Tongue (tissue), 2 donors: ENCODE data around the gene PRKAR1B. TPM values are rescaled to one million over a fixed set of nuclear protein-coding genes. Genes with fewer than 3 reads are reported as not detected.
"Not testable (repeated sequence)": the region's sequence is repeated elsewhere in the genome, so short reads cannot be mapped to it uniquely, and the experiment has no call there.

Experiments
- DNase-seq: peaks from one replicate; pipeline ENCODE4 v3.0.0-alpha.2; 2015
- total RNA-seq: library from RNA; depleted of rRNA; stranded (reverse); fragments of >200 nt; gene quantifications from one replicate; pipeline ENCODE4 v1.2.3, GENCODE V29; 2014

Gene PRKAR1B
- total RNA-seq, 1 donor from 2014 or later, result 28.4 TPM

- no peak for DNase-seq
Measured at GRCh38 chr7:756928-757560, 30.0 kb upstream of the PRKAR1B start.

- no peak for DNase-seq
Measured at GRCh38 chr7:756231-756927, 29.3 kb upstream of the PRKAR1B start.

GRCh38 chr7:755413-755805, 28.3 kb upstream of the PRKAR1B start:
- no peak for DNase-seq

GRCh38 chr7:754531-755412, 27.7 kb upstream of the PRKAR1B start:
- DNase-seq, result no peak

DNA sequence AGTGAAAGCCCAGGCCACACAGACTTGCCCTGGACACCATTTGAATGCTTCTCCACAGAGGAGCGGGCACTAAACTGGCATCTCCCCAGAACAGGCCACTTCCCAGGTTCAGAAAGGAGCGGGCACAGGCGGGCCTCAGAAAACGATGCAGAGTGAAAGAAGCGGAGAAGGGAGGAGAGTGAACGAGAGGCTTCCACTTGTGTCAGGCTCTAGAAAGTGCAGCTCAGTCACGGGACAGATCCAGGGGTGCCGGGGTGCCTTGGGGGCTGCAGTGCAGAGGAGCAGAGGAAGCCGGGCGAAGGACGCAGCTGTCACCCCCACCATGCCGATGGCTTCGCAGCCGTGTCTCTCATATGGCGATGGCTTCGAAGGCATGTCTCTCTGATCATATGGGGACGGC, 26.1 kb upstream of the PRKAR1B start:
- DNase-seq, result no peak

GRCh38 chr7:752256-752655, 25.2 kb upstream of the PRKAR1B start:
- DNase-seq, result not testable (repeated sequence)

- no peak for DNase-seq
Measured at GRCh38 chr7:751826-752225, 24.7 kb upstream of the PRKAR1B start.

GRCh38 chr7:750111-750905, 23.2 kb upstream of the PRKAR1B start:
- DNase-seq, result no peak

DNA sequence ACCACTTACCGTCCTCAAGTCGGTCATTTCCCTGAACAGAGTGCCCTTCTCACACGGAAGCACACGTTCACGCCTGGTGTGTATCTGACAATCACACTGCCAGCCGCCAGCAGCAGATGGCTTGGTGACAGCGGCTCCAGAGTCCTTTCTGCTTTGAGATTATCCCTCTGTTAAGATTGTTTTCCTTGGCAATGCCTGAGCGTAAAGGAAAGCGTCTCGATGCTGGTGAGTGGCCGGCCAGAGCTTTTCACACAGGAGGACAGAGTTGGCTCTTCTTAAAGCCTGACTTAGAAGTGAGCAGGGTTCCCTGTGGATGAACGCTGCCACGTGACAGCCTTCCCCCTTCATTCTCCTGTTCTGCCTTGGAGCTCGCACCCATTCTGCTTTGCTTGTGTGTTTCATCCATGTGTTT, 22.1 kb upstream of the PRKAR1B start:
- DNase-seq, result peak; percentile 78

DNA sequence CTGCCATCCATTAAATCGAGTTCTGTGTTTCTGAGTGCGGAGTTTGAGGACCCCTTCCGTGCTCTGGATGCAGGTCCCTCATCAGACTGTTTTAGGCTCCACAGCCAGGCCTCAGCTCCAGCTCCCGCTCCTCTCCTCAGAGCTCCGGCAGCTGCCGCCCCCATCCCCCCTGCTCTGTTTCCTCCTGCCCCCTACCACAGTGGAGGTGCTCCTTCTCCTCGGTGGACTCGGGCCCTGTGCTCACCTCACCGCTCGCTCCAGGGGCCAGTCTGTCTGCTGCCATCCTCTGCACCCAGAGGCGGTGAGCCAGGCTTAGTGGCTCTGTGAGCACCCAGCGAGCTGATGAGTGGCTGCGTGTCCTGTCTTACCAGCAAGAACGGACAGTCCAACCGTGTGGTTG, 21.4 kb upstream of the PRKAR1B start:
- no peak for DNase-seq

- DNase-seq, result no peak
Measured at GRCh38 chr7:747186-747585, 20.1 kb upstream of the PRKAR1B start.

- DNase-seq, result no peak
Measured at GRCh38 chr7:746155-747061, 19.3 kb upstream of the PRKAR1B start.

- no peak for DNase-seq
Measured at GRCh38 chr7:745431-746154, 18.5 kb upstream of the PRKAR1B start.

GRCh38 chr7:744854-745430, 17.9 kb upstream of the PRKAR1B start:
- DNase-seq, result no peak

DNA sequence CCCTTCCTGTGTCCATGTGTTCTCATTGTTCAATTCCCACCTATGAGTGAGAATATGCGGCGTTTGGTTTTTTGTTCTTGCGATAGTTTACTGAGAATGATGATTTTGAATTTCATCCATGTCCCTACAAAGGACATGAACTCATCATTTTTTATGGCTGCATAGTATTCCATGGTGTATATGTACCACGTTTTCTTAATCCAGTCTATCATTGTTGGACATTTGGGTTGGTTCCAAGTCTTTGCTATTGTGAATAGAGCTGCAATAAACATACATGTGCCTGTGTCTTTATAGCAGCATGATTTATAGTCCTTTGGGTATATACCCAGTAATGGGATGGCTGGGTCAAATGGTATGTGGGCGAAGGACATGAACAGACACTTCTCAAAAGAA, 17.0 kb upstream of the PRKAR1B start:
- DNase-seq, result not testable (repeated sequence)

DNA sequence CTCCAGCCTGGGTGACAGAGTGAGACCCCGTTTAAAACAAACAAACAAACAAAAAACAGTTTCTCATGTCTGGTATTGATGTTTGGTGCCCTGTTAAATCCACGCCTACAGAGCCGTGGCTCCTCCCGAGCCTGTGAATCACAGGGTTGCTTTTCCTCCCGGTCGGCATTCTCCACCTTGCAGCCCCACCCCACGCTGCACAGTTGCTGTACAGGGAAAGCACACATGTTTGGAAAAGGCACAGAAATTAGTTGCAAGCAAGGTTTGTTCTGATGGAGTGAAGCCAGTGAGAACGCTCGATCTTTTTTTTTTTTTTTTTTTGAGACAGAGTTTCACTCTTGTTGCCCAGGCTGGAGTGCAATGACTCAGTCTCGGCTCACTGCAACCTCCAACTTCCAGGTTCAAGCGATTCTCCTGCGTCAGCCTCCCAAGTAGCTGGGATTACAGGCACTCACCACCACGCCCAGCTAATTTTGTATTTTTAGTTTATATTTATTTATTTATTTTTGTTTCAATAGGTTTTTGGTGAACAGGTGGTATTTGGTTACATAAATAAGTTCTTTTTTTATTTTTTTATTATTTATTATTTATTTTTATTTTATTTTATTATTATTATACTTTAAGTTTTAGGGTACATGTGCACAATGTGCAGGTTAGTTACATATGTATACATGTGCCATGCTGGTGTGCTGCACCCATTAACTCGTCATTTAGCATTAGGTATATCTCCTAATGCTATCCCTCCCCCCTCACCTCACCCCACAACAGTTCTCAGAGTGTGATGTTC, 16.5 kb upstream of the PRKAR1B start:
- not testable (repeated sequence) for DNase-seq

DNA sequence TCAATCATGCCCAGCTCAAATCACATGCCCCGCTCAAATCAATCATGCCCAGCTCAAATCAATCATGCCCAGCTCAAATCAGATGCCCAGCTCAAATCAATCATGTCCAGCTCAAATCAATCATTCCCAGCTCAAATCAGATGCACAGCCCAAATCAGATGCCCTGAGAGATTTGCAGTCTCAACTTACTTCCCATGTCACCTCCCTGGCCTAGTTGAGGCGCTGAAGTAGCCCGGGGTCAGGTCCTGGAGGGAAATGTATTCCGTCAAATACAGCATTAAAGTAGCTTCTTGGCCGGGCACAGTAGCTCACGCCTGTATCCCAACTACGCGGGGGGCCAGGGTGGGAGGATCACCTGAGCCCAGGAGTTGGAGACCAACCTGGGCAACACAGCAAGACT, 15.7 kb upstream of the PRKAR1B start:
- DNase-seq, result no peak

DNA sequence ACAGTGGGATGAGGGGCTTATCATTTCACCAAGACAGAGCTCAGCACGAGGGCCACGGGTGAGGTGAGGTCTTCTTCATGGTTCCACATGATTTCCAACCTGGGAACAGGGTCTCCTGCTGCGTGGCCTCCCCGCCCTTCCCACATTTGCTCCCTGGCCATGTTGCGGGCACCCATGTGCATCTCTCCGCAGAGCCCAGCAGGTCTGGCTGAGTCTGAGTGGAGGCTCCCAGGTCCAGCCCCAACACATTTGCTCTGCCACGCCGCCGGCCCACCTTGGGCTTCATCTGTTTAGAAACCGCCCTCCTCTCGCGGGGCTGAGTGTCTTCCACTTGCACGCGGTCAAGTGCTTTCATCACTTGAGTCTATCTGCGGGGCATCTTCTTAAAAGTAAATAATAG, 14.8 kb upstream of the PRKAR1B start:
- DNase-seq, result no peak

DNA sequence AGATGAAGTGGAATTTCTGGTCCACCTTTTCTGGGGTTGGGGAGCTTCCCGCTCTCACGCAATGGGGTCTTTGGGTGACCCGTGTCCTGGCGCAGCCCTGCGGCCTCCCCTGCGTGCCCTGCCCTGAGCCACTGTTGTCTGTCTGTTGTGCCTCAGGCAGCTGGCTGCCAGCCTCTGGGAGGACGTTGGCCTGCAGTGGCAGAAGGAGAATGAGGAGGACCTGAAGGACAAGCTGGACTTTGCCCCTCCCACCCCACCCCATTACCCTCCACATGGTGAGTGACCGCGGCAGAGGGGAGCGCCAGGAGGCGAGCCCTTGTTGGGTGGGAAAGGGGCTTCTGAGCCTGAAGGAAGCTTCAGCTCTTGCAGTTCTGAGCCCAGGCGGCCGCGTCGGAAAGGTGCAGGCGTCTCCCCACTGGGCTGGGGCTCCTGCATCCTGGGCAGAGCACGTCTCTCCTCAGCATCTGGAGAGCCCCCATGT, 14.2 kb upstream of the PRKAR1B start:
- no peak for DNase-seq
